ENCODE data around the gene ANKH.
"Not testable (repeated sequence)": the region's sequence is repeated elsewhere in the genome, so short reads cannot be mapped to it uniquely, and the experiment has no call there.

GRCh38 chr5:14817762-14818136 is 53.8 kb downstream of the ANKH start:
- TF ChIP-seq CTCF (optimal IDR thresholded peaks at IDR 0.05 in 1 of 3, IDR thresholded peaks at IDR 0.05 in 1 of 3, conservative IDR thresholded peaks at IDR 0.05 in 1 of 3; ENCODE audit: extremely low read depth in 1 of 3, insufficient read depth in 2 of 3, low read length in 3 of 3); EZH2 (IDR thresholded peaks at IDR 0.05; ENCODE audit: low read length): not testable (repeated sequence)
